ENCODE results near the gene SRPX2. TPM values are rescaled to one million over a fixed set of nuclear protein-coding genes. Genes with fewer than 3 reads are reported as not detected.

The SRPX2 gene
- total RNA-seq, 1 donor from 2014 or later = 39.3 TPM

GRCh38 chrX:100685284-100685996 is 41.4 kb downstream of the SRPX2 start:
- no peak overlapping the region for H2AFZ ChIP-seq (ENCODE audit: low read depth, low read length)
- peak; percentile 99 for FAIRE-seq
- H3K4me2 ChIP-seq (ENCODE audit: low read length) = peak overlapping the region; percentile 10

DNA sequence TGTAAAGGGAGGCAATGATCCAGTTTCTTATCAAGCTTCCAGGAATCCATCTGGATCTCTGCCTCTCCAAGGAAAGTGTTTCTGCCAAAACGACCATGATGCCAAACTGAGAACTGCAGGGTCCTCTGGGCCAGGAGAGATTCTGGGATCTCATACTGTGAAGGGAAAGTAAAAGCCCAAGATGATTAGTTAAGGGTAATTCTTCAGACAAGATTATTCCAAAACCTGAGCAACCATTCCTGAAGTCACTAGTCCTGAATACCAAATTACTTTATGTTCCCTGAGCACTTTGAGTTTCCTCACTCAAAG is 42.0 kb downstream of the SRPX2 start:
- Histone ChIP-seq H3K27ac (ENCODE audit: low read depth, low read length) (no peak overlapping the region), H3K9ac (ENCODE audit: low read length) (no peak overlapping the region), H2AFZ (ENCODE audit: low read depth, low read length) (no peak overlapping the region), H3K9me3 (ENCODE audit: insufficient read depth, low read depth, low read length) (no peaks in the 10 kb centered on the region), H3K4me1 (ENCODE audit: insufficient read depth, low read length) (peaks cover 13% of the 10 kb centered on the region), H3K4me3 (ENCODE audit: insufficient read depth, low read depth, low read length) (no peak overlapping the region), H4K20me1 (ENCODE audit: insufficient read depth, low read length) (no peaks in the 10 kb centered on the region), H3K4me2 (ENCODE audit: low read length) (no peak overlapping the region), H3K27me3 (ENCODE audit: insufficient read depth, low read length) (no peaks in the 10 kb centered on the region), H3K79me2 (ENCODE audit: insufficient read depth, low read length) (no peaks in the 10 kb centered on the region), H3K36me3 (ENCODE audit: insufficient read depth, low read length) (peaks cover 3% of the 10 kb centered on the region)
- no peak for DNase-seq (ENCODE audit: low read depth)
- H3K27ac Mint-ChIP-seq (ENCODE audit: unreplicated experiment) = no peak overlapping the region
- H3K4me1 Mint-ChIP-seq (ENCODE audit: low read depth, unreplicated experiment) = peaks cover under 1% of the 10 kb centered on the region
- H3K4me3 Mint-ChIP-seq (ENCODE audit: unreplicated experiment) = no peak overlapping the region
- no peaks in the 10 kb centered on the region for H3K9me3 Mint-ChIP-seq (ENCODE audit: unreplicated experiment)
- no peaks in the 10 kb centered on the region for H3K27me3 Mint-ChIP-seq (ENCODE audit: low read depth, unreplicated experiment)
- TF ChIP-seq EZH2 (IDR thresholded peaks at IDR 0.05; ENCODE audit: insufficient read depth, low read length) (no peak), CTCF (IDR thresholded peaks at IDR 0.05; ENCODE audit: insufficient read depth, low read depth, low read length) (no peak)
- no peaks in the 10 kb centered on the region for H3K36me3 Mint-ChIP-seq (ENCODE audit: low read depth, unreplicated experiment)
- no peak for FAIRE-seq

More at GRCh38 chrX:100685284-100685996, 41.4 kb downstream of the SRPX2 start:
- Mint-ChIP-seq H3K36me3 (ENCODE audit: low read depth, unreplicated experiment) (peaks cover 3% of the 10 kb centered on the region), H3K9me3 (ENCODE audit: unreplicated experiment) (no peaks in the 10 kb centered on the region), H3K27ac (ENCODE audit: unreplicated experiment) (no peak overlapping the region), H3K4me1 (ENCODE audit: low read depth, unreplicated experiment) (peaks cover 5% of the 10 kb centered on the region), H3K27me3 (ENCODE audit: low read depth, unreplicated experiment) (no peaks in the 10 kb centered on the region), H3K4me3 (ENCODE audit: unreplicated experiment) (no peak overlapping the region)
- TF ChIP-seq CTCF (IDR thresholded peaks at IDR 0.05; ENCODE audit: insufficient read depth, low read depth, low read length) = peak; percentile 81
- TF ChIP-seq EZH2 (IDR thresholded peaks at IDR 0.05; ENCODE audit: insufficient read depth, low read length) = no peak
- Histone ChIP-seq H4K20me1 (ENCODE audit: insufficient read depth, low read length) (no peaks in the 10 kb centered on the region), H3K9ac (ENCODE audit: low read length) (no peak overlapping the region), H3K4me1 (ENCODE audit: insufficient read depth, low read length) (peaks cover 16% of the 10 kb centered on the region), H3K79me2 (ENCODE audit: insufficient read depth, low read length) (no peaks in the 10 kb centered on the region), H3K9me3 (ENCODE audit: insufficient read depth, low read depth, low read length) (no peaks in the 10 kb centered on the region), H3K36me3 (ENCODE audit: insufficient read depth, low read length) (peaks cover 3% of the 10 kb centered on the region), H3K27me3 (ENCODE audit: insufficient read depth, low read length) (no peaks in the 10 kb centered on the region), H3K27ac (ENCODE audit: low read depth, low read length) (no peak overlapping the region), H3K4me3 (ENCODE audit: insufficient read depth, low read depth, low read length) (no peak overlapping the region)
- DNase-seq (ENCODE audit: low read depth) = peak; percentile 53

DNA sequence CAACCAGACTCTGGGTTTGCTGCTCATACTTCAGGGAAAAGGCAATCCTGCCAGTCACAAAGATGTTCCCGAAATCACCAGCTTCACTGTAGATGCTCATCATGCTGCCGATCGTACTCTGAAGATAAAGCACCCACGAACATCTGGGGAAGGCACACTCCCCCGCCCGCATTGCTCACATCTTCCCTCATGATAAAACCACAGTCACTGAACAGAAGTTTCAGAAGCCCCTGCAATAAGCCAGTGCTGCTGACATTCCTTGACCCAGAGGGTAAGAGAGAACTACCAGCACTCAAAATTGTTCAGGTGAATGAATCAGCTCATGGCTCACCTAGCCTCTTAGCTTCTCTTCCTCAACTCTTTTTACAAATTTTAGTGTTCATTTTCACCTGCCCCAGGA is 43.1 kb downstream of the SRPX2 start:
- FAIRE-seq = no peak
- TF ChIP-seq CTCF (IDR thresholded peaks at IDR 0.05; ENCODE audit: insufficient read depth, low read depth, low read length) (no peak), EZH2 (IDR thresholded peaks at IDR 0.05; ENCODE audit: insufficient read depth, low read length) (no peak)
- Histone ChIP-seq H2AFZ (ENCODE audit: low read depth, low read length) (no peak overlapping the region), H3K4me1 (ENCODE audit: insufficient read depth, low read length) (peaks cover 7% of the 10 kb centered on the region), H3K9me3 (ENCODE audit: insufficient read depth, low read depth, low read length) (no peaks in the 10 kb centered on the region), H4K20me1 (ENCODE audit: insufficient read depth, low read length) (no peaks in the 10 kb centered on the region), H3K9ac (ENCODE audit: low read length) (no peak overlapping the region), H3K4me3 (ENCODE audit: insufficient read depth, low read depth, low read length) (no peak overlapping the region), H3K79me2 (ENCODE audit: insufficient read depth, low read length) (no peaks in the 10 kb centered on the region), H3K4me2 (ENCODE audit: low read length) (no peak overlapping the region), H3K27me3 (ENCODE audit: insufficient read depth, low read length) (no peaks in the 10 kb centered on the region), H3K36me3 (ENCODE audit: insufficient read depth, low read length) (peaks cover 3% of the 10 kb centered on the region), H3K27ac (ENCODE audit: low read depth, low read length) (no peak overlapping the region)
- Mint-ChIP-seq H3K9me3 (ENCODE audit: unreplicated experiment) (no peaks in the 10 kb centered on the region), H3K27ac (ENCODE audit: unreplicated experiment) (no peak overlapping the region), H3K27me3 (ENCODE audit: low read depth, unreplicated experiment) (no peaks in the 10 kb centered on the region), H3K4me3 (ENCODE audit: unreplicated experiment) (no peak overlapping the region), H3K4me1 (ENCODE audit: low read depth, unreplicated experiment) (no peaks in the 10 kb centered on the region), H3K36me3 (ENCODE audit: low read depth, unreplicated experiment) (no peaks in the 10 kb centered on the region)
- DNase-seq (ENCODE audit: low read depth) = no peak
